OCI-M1 (cell line): Measurements from ENCODE around the gene SH3PXD2B.

Source experiments
- DNase-seq: peaks from one replicate; lab custom pipeline; 2025; lab: John Stamatoyannopoulos, UW

The SH3PXD2B gene

DNA sequence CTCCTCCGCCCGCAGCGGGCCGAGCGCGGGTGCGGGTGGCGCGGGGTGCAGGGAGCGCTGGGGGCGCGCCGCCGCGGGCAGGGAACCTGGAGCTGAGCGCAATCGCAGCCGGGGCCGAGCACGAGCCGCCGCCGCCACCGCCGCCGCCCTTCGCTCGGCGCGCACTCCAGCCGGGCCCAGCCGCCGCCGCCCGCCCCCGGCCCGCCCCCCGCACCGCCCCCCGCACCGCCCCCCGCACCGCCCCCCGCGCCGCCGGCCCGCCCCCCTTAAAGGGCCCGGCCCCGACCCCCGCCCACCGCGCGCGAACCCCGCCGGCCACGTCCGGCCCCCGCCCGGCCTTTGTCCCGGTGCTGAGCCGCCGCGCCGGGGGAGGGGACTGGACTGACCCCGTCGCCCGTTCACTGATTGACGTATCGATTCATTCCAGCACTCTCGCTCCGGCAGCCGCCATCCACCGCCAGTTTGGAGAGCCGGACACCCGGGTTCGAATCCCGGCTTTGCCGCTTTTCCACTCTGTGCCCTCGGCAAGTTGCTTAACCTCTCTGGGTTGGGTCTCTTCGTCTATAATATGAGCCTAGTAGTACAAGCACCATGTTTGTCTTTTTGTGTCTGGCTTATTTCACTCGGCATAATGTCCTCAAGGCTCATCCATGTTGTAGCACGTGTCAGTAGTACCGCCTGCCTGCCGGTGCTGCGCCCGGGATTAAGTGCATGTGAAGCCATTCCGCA lies at the start of gene SH3PXD2B:
Gene SH3PXD2B, minus strand, starts transcription at position 168 of the 729 bp plus-strand sequence. CDS start 173 bp downstream, outside the sequence.
- DNase-seq: no peak

DNA sequence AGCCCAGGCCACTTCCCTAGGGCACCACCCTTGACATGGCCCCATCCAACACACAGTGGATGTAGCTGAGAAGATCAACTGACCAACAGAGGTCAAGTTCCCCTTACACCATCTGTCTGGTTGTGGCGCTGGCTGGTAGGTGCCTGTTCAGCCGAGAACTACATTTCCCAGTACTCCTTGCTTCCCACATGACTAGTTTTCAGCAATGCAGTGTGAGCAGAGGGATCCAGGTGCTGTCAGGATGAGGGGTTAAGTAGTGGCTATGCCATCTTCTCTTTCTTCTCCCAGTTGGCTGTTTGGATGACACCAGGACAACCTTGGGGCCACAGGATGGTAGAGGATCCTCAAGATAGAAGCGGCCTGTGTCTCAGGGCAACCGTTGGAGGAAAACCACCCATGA lies 48.6 kb upstream of the SH3PXD2B start:
- DNase-seq: peak; percentile 31

DNA sequence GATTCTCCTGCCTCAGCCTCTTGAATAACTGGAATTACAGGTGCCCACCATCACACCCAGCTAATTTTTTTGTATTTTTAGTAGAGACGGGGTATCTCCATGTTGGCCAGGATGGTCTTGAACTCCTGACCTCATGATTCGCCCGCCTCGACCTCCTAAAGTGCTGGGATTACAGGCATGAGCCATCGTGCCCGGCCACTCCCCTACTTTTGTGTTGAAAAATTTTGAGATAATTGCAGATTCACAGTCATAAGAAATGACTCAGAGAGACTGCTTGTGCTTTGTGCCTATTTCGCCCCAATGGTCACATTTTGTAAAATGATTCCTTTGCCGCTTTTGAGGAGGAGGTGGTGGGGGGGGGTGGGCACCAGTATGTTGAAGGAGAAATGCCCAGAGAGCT lies 48.1 kb upstream of the SH3PXD2B start:
- no peak for DNase-seq

DNA sequence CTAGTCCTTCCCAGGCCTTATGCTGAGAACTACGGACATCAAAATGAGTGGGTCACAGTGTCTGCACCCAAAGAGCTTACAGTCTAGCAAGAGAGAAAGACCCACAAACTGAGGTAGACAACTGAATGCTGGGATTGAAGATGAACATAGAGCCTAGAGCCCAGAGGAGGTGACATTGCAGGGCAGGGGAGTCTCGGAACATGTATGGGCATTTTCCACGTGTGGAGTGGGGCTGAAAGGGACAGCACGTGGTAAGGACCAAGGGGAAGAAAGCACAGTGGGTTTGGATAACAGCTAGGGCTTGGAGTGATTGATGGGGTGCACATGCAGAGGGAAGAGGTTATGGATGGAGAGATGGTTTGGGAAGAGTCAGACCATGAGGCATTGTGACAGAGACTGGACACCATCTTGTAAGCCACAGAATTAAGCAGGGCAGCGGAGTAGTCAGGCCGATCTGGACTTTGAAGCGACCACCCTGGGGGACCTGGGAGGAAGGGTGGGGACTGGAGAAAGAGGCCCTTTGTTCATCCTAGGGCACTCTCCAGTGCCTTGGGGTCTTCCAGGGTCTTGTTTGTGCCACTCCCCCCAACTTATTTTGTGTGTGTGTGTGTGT lies 47.5 kb upstream of the SH3PXD2B start:
- DNase-seq: no peak

DNA sequence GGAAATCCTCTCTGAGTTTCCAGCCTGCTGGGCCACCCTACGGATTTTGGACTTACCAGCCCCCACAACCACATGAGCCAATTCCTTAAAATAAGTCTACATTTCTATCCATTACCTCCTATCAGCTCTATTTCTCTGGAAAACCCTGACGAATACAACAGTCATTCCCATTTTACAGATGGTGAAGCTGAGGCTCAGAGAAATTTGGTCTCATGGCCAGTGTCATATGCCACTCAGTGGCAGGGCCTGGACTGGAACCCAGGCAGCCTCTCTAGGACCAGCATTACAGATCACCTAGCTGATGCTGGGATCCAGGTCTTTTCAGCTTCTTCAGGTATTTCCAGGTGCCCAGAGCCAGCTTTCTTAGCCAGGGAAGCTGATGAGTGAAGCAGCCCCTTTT lies 45.0 kb upstream of the SH3PXD2B start:
- no peak for DNase-seq

DNA sequence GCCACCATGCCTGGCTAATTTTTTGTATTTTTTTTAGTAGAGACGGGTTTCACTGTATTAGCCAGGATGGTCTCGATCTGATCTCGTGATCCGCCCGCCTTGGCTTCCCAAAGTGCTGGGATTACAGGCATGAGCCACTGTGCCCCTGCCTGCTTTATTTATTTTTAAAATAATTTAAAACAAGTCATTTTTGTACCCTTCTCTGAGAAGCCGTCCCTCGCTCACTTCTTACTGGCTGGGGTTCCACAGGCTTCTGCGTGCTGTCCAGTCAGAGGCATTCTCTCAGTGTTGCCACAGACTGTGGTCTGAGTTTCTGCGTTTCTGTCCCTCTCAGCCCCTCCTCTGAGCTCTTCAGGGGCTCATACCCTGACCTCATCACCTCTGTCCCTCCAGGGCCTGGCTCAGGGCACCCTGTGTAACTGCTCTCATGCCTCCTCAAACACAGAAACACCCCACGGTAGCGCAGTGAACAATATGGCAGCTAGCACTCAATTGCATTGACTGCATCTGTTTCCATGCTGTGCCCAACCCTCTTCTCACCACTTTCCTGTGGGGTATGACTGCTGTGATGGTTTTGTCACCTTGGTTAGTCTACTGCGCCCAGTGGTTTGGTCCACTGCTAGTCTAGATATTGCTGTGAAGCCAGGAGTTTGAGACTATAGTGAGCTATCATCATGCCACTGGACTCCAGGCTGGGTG lies 44.3 kb upstream of the SH3PXD2B start:
- DNase-seq: no peak

DNA sequence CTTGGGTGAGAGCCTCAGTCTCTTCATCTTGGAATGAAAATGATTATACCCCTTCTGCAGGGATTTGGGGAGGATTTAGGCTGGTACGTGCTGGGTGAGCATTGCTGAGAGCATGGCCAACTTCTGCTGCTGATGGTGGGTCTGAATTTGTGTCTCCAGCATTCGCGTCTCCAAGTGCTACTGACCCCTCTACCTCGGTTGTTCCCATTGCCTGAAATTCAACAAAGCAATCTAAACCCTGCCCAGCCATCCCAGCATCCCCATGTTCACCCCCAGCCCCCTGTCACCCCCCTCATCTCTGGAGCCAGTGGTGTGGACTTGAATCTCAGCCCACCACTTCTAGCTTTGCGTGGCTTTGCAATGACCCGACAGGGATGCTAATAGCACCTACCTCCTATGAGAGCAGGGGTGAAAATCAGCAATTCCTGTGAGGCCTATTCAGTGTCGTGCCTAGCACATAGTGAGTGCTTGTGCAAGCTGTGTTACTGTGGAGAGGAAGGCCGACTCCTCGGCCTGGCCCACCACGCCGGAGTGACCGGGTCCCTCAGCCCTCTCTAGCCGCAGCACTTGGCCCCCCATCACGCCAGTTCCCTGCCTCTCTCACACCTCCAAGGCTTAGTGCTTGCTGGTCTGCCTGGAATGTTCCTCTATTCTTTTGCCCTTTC lies 43.4 kb upstream of the SH3PXD2B start:
- DNase-seq: no peak

DNA sequence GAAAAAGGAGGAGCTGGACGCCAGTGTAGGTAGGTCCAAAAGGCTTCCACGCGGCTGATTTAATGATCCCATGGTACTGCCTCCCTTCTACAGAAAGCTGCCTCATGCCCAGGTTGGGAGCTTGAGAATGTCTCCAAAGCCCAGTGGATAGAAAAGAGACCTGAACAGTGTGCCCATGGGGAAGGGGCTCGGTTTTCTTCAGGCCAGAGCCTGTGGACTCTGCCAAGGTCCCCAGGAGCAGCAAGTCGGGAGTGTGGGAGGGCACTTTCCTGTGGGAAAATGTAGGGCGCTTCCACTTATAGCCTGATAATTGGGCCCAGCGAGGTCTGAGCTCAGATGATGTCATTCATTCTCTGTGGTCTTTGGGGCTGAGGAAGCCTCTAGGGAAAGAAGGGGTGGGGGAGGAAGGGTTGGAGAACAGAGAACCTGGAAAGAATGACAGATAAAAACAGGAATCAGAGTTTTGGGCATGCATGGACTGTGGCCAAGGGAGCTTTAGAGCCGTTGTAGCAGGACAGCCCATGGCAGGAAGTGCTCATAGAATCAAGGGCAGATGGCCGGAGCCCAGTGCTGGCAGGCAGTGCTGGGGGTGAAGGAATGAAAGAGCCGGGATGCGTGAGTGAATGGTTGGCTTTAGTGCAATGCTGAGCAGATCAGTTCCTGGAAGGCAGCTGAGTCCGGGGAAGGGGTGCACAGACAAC lies 42.5 kb upstream of the SH3PXD2B start:
- DNase-seq: no peak

DNA sequence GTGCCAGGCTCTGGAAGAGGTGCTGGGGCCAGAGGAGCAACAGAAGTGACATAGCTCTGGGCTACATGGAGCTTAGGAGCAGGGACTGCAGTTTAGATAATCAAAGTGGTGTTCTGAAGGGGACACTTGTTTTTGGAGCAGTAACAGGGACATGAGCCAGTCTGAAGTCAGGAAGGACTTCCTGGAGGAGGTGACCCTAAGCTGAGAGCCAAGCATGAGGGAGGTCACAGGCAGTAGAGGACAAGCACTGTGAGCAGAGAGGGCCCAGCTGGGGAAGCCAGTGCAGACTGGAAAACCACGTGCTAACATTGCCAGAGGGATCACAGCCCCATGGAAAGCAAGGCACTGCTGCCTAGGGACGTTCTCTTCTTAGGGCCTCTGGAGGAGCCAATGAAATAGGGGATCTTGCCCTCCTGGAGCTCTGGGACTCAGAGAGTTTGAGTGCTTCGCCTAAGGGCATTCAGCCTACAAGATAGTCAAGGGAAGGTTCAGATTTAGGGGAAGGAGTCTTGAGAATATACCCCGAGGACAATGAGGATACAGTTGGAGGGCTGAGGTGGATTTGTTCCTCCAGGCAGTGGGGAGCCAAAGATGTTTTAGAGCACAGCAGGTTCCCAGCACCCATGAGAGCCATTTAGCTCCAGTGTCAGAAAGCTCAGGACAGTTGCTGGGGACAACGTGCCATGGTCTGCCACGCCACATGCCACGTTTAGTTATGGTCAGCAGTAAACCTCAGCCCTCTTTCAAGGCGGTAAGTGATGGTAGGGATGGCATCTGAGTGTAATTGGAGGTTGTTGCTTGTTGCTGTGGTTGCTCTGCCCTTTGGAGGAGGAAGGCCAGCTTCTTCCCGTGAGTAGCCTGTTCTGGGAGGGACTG lies 40.5 kb upstream of the SH3PXD2B start:
- no peak for DNase-seq

DNA sequence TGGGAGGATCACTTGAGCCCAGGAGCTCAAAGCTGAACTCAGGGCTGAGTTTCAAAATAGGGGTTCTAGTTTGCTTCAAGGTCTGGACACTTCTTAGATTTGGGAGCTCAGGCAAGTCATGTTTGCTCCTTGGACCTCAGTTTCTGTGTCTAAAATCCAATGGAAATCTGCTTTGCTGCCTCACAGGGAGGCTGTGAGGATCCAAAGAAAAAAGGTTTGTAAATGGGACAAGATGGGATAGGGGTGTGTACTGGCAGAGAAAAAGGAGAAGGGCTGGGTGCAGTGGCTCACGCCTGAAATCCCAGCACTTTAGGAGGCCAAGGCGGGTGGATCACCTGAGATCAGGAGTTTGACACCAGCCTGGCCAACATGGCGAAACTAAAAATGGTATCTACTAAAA lies 39.6 kb upstream of the SH3PXD2B start:
- no peak for DNase-seq

DNA sequence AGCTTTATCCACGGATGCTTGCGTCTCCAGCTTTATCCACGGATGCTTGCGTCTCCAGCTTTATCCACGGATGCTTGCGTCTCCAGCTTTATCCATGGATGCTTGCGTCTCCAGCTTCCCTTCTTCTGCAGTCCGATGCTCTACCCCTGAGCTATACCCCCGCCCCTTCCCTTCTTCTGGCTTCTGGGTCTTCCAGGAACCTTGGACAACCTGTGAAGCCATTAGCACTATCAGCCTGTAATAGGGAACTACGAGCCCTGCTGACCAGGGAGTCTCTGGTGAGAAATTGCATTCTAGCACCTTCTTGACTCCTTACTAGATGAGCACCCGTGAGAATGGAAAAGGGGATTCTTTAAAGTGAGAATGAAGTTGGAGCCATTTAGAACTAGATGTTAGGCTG lies 39.1 kb upstream of the SH3PXD2B start:
- no peak for DNase-seq

DNA sequence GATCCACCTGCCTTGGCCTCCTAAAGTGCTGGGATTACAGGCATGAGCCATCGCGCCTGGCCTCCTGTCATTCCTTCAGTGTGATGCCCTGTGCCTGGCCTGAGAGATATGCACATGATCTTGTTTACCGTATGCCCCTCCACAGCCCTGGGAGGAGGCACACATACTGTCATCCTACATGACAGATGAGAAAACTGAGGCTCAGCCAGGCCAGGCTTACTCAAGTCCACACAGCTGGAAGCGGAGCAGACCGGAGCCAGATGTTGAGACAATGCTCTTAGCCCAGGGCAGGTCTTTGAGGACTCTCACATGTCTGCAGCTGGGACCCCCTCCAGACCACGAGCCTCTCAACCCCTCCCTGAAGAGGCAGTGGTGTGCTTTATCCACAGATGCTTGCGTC lies 38.7 kb upstream of the SH3PXD2B start:
- DNase-seq: no peak

DNA sequence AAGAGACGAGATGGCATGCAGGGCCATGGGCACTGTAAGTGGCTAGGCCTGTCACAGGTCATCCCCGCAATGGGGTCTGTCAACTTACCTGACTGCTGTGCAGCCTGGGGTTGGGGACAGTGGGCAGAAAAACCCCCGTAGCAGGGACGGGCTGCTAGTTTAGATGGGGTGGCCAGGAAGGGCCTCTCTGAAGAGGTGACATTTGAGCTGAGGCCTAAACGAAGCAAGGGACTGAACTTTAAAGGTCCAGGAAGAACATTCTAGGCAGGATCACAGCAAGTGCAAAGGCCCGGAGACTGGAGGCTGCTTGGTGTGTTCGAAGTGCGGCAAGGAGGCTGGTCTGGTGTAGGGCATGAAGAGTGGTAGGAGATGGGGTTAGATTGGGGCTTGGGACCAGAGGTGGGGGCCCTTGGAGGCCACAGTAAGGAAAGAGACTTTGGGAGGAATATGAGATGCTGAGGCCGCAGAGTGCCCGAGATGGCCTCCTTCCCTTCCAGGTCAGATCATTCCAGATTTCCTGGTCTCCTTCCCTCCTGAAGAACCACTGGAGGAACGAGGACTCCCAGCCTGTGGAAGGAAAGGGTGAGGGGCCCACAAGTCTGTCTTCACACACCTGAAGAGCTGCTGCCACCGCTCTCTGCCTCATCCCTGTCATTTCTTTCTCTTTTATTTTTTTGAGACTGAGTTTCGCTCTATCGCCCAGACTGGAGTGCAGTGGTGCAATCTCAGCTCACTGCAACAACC lies 37.9 kb upstream of the SH3PXD2B start:
- no peak for DNase-seq

DNA sequence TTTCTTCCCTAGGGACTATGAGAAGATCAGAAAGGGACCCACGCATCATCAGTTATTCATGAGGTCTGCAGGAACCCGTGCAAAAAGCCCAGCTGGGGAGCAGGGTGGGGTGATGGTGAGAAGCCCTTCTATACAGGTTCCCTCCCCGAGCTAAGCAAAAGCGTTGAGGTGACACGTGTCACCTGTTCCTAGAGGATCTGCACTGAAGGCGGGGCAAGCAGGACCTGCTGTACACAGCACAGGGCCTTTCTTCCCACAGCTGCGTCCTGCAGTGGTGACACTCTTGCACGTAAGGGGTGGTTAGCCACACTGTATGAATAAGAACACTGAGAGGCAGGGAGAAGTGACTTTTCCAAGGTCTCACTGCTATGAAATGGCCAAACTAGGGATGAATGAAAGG lies 37.2 kb upstream of the SH3PXD2B start:
- no peak for DNase-seq

DNA sequence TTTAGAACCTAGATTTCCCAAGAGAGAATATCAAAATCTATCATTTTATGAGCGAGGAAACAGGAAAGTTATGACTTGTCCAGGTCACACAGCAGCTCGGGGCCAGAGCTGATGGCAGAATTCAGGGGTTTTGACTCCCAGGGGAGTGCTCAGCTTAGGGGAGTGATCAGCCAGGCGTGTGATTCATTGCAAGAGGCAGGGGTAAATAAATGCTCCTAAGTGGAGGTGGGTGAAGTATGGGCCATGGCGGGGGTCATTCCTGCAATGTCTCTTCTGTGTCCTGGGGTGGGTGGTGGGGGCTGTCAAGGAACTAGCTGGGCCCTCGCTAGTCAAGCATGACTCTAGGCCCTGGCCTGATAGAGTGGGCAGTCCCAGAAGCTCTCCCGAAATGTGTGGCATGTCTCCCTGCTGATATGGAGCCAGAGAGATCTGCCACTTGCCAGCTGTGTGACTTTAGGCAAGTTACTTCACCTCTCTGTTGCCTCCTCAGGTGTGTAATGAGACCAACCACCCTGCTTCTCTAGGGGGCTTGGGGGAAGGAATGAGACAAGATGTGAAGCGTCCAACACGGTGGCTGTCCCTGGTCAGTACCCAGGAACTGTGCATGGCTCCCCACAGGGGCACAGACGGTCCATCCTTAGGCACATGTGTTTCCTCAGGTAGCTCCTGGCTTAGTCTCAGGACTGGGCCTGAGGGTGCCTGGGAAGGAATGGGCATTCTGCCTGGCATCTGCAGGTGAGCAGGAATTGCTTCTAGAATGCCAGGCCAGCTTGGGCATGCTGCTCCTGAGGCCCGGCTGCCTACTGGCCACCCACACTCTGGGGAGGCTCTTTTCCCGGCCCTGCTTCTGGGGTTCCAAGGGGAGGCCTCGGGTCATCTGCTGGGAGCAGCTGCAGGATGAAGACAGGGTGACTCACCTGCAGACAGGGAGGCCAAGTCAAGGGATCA lies 36.5 kb upstream of the SH3PXD2B start:
- no peak for DNase-seq

DNA sequence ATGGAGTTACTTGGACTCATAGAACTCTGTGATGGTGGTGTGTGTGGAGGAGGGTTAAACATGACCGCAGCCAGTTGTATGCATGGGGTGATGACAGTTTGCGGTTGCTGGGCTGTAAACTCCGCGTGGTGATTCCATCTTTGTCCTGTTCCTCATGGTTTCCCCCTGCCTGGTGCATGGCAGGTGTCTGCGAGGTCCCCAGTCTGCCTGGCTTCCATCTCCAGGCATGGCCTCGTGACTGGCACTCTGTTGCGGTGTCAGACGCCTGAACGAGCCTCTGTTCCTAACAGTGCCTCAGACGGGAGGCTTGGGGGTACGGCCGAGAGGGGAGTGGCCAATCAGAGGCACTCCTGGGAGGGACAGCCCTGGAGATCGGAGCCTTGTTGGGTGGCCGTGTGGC lies 33.9 kb upstream of the SH3PXD2B start:
- no peak for DNase-seq

DNA sequence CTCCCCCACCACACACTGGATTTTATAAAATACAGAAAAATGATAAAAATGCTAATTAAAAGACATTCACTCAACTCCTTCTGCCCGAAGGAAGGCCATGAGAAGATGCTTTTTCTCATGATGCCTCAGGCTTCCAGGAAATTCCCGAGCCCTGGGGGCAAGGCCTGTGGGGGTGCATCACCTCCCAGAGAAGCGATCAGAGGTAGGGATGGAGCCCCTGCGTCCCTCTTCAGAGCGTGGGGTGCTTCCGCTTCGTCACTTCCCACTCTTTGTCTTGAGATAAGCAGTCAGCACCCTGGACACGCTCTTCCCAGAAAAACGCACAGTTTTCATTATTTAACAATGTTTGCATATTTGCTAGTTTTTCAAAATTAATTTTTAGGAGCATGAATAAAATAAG lies 33.3 kb upstream of the SH3PXD2B start:
- DNase-seq: no peak

DNA sequence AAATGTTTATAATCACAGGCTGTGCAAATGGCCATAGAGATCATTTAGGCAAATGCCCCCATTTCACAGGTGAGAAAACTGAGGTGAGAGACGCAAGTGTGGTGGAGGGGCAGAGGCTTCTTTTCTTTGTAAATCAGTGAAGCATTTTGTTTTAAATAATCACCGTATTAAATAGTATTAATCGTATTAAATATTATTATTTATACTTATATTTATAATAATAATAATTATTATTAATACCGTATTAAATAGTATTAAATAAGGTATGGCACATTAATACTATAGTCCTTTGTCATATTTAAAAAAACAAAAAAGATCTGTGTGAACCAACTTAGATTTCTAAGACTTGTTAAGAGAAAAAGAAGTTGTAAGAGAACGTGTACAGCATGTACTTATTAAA lies 32.6 kb upstream of the SH3PXD2B start:
- DNase-seq: no peak

DNA sequence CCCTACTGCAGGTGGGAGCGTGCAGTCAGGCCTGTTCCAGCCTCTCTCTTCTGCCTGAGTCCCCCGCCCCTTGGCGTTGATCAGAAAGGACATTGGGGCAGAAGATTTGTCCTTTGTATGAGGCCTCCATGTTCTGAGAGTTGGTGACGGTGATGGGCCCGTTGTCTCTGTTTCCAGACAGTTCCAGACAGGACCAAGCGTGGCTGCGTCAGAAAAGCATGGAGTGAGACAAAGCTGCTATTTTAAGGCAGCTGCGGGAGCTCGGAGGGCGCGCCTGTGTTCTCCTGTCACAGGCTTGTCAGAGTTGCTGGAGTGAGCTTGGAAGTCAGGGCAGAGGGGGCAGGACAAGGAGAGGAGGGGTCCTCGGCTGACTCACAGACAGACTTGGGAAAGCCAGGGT lies 32.1 kb upstream of the SH3PXD2B start:
- no peak for DNase-seq
